Measurements from ENCODE around the gene SPATA31C1.

DNA sequence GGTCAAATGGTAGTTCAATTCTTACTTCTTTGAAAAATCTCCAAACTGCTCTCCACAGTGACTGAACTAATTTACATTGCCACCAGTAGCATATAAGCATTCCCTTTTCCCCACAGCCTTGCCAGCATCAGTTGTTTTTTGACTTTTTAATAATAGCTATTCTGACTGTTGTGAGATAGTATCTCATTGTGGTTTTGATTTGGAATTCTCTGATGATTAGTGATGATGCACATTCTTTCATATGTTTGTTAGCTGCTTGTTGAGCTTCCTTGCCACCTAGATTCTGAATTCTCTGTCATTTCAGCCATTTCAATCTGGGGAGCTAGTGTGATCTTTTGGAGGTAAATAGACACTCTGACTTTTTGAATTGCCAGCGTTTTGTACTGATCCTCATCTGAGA is 32.5 kb downstream of the SPATA31C1 start:
- TF ChIP-seq, protein P1, sequence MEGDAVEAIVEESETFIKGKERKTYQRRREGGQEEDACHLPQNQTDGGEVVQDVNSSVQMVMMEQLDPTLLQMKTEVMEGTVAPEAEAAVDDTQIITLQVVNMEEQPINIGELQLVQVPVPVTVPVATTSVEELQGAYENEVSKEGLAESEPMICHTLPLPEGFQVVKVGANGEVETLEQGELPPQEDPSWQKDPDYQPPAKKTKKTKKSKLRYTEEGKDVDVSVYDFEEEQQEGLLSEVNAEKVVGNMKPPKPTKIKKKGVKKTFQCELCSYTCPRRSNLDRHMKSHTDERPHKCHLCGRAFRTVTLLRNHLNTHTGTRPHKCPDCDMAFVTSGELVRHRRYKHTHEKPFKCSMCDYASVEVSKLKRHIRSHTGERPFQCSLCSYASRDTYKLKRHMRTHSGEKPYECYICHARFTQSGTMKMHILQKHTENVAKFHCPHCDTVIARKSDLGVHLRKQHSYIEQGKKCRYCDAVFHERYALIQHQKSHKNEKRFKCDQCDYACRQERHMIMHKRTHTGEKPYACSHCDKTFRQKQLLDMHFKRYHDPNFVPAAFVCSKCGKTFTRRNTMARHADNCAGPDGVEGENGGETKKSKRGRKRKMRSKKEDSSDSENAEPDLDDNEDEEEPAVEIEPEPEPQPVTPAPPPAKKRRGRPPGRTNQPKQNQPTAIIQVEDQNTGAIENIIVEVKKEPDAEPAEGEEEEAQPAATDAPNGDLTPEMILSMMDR (conservative IDR thresholded peaks at IDR 0.05), result no peak
- TF ChIP-seq ZFX (IDR thresholded peaks at IDR 0.05), result no peak
